GM20431 (cell line): ENCODE results near the gene RNF187.

Experiments used
- in situ Hi-C: fragments of 300-500 bp; cut with MseI, MboI; formaldehyde crosslinking; loops from one replicate; pipeline ENCODE4 v1.15.0; 2020; ENCODE audit warnings: low sequenced_read_pairs; ENCODE audit not compliant: unreplicated experiment

Gene RNF187

DNA sequence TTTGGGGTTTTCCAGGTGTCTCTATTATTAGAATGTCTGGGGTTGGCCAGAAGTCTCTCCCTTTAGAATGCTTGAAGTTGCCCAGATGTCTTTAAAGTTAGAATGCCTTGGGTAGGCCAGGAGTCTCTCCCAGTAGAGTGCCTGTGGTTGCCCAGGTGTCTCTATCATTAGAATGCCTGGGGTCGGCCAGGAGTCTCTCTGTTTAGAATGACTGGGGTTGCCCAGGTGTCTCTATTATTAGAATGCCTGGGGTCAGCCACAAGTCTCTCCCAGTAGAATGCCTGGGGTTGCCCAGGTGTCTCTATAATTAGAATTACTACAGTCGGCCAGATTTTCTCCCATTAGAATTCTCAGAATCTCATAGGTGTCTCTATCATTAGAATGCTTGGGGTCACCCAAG is 55.2 kb downstream of the RNF187 start:
- in situ Hi-C loops, result no loop called here

DNA sequence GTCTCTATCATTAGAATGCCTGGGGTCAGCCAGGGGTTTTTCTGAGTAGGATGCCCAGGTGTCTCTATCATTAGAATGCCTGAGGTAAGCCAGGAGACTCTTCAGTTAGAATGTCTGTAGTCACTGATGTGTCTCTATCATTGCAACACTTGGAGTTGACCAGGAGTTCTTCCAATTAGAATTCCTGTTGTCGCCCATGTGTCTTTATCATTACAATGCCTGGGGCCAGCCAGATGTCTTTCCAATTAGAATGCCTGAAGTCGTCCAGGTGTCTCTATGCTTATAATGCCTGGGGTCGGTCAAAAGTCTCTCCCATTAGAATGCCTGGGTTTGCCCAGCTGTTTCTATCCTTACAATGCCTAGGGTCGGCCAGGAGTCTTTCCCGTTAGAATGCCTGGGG is 55.8 kb downstream of the RNF187 start:
- in situ Hi-C loops, result no loop called here

DNA sequence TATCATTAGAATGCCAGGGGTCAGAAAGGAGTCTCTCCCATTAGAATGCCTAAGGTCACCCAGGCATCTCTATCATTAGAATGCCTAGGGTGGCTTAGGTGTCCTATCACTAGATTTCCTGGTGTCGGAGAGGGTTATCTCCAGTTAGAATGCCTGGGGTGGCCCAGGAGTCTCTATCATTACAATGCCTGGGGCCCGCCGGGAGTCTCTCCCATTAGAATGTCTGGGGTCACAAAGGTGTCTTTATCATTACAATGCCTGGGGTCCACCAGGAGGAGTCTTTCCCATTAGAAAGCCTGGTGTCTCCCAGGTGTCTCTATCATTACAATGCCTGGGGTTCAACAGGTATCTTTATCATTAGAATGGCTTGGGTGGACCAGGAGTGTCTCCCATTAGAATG is 56.2 kb downstream of the RNF187 start:
- in situ Hi-C loops, result no loop called here

DNA sequence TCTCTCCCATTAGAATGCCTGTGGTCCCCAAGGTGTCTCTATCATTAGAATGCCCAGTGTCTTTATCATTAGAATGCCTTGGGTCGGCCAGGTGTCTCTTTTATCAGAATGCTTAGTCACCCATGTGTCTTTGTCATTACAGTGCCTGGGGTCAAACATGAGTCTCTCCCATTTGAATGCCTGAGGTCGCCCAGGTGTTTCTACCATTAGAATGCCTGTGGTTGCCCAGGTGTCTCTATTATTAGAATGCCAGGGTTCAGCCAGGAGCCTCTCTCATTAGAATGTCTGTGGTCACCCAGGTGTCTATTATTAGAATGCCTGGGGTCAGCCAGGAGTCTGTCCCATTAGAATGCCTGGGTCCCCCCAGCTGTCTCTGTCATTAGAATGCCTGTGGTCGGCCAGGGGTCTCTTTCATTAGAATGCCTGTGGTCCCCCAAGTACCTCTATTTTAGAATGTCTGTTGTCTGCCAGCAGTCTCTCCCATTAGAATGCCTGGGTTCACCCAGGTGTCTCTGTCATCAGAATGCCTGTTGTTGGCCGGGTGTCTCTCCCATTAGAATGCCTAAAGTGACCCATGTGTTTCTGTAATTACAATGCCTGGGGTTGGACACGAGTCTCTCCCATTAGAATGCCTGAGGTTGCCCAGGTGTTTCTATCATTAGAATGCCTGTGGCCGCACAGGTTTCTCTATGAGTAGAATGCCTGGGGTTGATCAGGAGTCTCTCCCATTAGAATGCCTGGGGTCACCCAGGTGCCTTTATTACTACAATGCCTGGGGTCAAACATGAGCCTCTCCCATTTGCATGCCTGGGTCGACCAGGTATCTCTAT is 57.1 kb downstream of the RNF187 start:
- in situ Hi-C loops, result no loop called here

DNA sequence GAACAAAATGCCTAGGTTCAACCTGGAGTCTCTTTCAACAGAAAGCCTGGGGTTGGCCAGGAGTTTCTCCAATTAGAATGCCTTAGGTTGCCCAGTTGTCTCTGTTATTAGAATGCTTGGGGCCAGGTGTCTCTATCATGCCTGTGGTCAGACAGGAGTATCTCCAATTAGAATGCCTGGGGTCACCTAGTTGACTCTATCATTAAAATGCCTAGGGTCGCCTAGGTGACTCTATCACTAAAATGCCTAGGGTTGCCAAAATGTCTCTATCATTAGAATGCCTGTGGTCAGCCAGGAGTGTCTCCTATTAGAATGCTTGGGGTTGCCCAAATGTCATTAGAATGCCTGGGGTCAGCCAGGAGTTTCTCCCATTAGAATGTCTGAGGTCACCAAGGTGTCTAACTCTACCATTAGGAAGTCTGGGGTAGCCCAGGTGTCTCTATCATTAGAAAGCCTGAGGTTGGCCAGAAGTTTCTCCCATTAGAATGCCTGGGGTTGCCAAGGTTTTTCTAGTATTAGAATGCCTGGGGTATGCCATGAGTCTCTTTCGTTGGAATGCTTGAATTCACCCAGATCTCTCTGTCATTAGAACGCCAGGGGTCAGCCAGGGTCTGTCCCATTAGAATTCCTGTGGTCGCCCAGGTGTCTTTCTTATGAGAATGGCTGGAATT is 57.9 kb downstream of the RNF187 start:
- in situ Hi-C loops, result no loop called here
